Measurements from ENCODE around the gene TCF15. TPM values are rescaled to one million over a fixed set of nuclear protein-coding genes. Genes with fewer than 3 reads are reported as not detected.

The TCF15 gene
- total and polyA plus RNA-seq, 2 experiments from 2014 or later, result not detected

GRCh38 chr20:568097-568652, 41.9 kb downstream of the TCF15 start:
- H3K9me3 ChIP-seq (ENCODE audit: low read depth), result no peaks in the 10 kb centered on the region
- H3K36me3 ChIP-seq (replicated peaks; ENCODE audit: insufficient read depth, low read depth), result no peaks in the 10 kb centered on the region
- no peak overlapping the region for H2AFZ ChIP-seq
- H3K27ac ChIP-seq, result no peak overlapping the region
- H4K20me1 ChIP-seq (ENCODE audit: insufficient read depth, poor library complexity, severe bottlenecking), result no peaks in the 10 kb centered on the region
- TF ChIP-seq EZH2 (IDR thresholded peaks at IDR 0.05; ENCODE audit: borderline replicate concordance) (no peak), CTCF (IDR thresholded peaks at IDR 0.05; ENCODE audit: poor library complexity) (no peak), EZH2phosphoT487 (IDR thresholded peaks at IDR 0.05; ENCODE audit: low read depth, severe bottlenecking, unreplicated experiment) (no peak)
- H3K79me2 ChIP-seq, result no peaks in the 10 kb centered on the region
- H3K9me2 ChIP-seq (replicated peaks; ENCODE audit: insufficient read depth), result no peaks in the 10 kb centered on the region
- no peak overlapping the region for H3K4me3 ChIP-seq
- peaks cover 11% of the 10 kb centered on the region for H3K27me3 ChIP-seq
- no peak for DNase-seq (ENCODE audit: low spot score)
- H3K4me1 ChIP-seq (ENCODE audit: insufficient read depth), result peaks cover 8% of the 10 kb centered on the region
- WGBS (ENCODE audit: low lambda C conversion rate, missing lambda C conversion rate), result 74% methylated on average over 17 of the region's 20 CpGs
- H3K4me2 ChIP-seq, result no peak overlapping the region

GRCh38 chr20:564192-564591, 45.9 kb downstream of the TCF15 start:
- Histone ChIP-seq H2AFZ (no peak overlapping the region), H3K4me2 (no peak overlapping the region), H3K27me3 (no peaks in the 10 kb centered on the region), H3K79me2 (no peaks in the 10 kb centered on the region), H3K4me3 (no peak overlapping the region), H3K9me3 (ENCODE audit: low read depth) (no peaks in the 10 kb centered on the region), H3K9me2 (replicated peaks; ENCODE audit: insufficient read depth) (no peaks in the 10 kb centered on the region), H3K4me1 (ENCODE audit: insufficient read depth) (no peaks in the 10 kb centered on the region), H3K36me3 (replicated peaks; ENCODE audit: insufficient read depth, low read depth) (no peaks in the 10 kb centered on the region), H4K20me1 (ENCODE audit: insufficient read depth, poor library complexity, severe bottlenecking) (no peaks in the 10 kb centered on the region), H3K27ac (no peak overlapping the region)
- TF ChIP-seq CTCF (IDR thresholded peaks at IDR 0.05; ENCODE audit: poor library complexity) (no peak), EZH2 (IDR thresholded peaks at IDR 0.05; ENCODE audit: borderline replicate concordance) (no peak), EZH2phosphoT487 (IDR thresholded peaks at IDR 0.05; ENCODE audit: low read depth, severe bottlenecking, unreplicated experiment) (no peak)
- no peak for DNase-seq (ENCODE audit: low spot score)
- 94% methylated on average over 3 of the region's 3 CpGs for WGBS (ENCODE audit: low lambda C conversion rate, missing lambda C conversion rate)

- H3K79me2 ChIP-seq, result no peaks in the 10 kb centered on the region
- no peaks in the 10 kb centered on the region for H3K4me1 ChIP-seq (ENCODE audit: insufficient read depth)
- H3K27me3 ChIP-seq, result no peaks in the 10 kb centered on the region
- no peak overlapping the region for H3K27ac ChIP-seq
- no peaks in the 10 kb centered on the region for H3K9me3 ChIP-seq (ENCODE audit: low read depth)
- H2AFZ ChIP-seq, result no peak overlapping the region
- no peak for DNase-seq (ENCODE audit: low spot score)
- no peaks in the 10 kb centered on the region for H3K36me3 ChIP-seq (replicated peaks; ENCODE audit: insufficient read depth, low read depth)
- H3K4me3 ChIP-seq, result no peak overlapping the region
- H3K9me2 ChIP-seq (replicated peaks; ENCODE audit: insufficient read depth), result no peaks in the 10 kb centered on the region
- no peaks in the 10 kb centered on the region for H4K20me1 ChIP-seq (ENCODE audit: insufficient read depth, poor library complexity, severe bottlenecking)
- no peak overlapping the region for H3K4me2 ChIP-seq
- TF ChIP-seq EZH2phosphoT487 (IDR thresholded peaks at IDR 0.05; ENCODE audit: low read depth, severe bottlenecking, unreplicated experiment), result no peak
- TF ChIP-seq CTCF (IDR thresholded peaks at IDR 0.05; ENCODE audit: poor library complexity), result no peak
- no peak for TF ChIP-seq EZH2 (IDR thresholded peaks at IDR 0.05; ENCODE audit: borderline replicate concordance)
- WGBS (ENCODE audit: low lambda C conversion rate, missing lambda C conversion rate), result 68% methylated on average over 5 of the region's 5 CpGs
These were observed 46.9 kb downstream of the TCF15 start for GRCh38 chr20:563187-563586.

Data from hepatocyte (in vitro differentiated cells).